GM18502 (cell line): ENCODE results near the gene TIGD4.
"Not testable (repeated sequence)": the region's sequence is repeated elsewhere in the genome, so short reads cannot be mapped to it uniquely, and the experiment has no call there.

ENCODE experiments used
- ATAC-seq: cut with Tn5 transposase; IDR thresholded peaks from one replicate; pipeline ENCODE4 v1.9.1; 2021; ENCODE audit warnings: mild to moderate bottlenecking; ENCODE audit not compliant: unreplicated experiment, poor library complexity

TIGD4 gene

DNA sequence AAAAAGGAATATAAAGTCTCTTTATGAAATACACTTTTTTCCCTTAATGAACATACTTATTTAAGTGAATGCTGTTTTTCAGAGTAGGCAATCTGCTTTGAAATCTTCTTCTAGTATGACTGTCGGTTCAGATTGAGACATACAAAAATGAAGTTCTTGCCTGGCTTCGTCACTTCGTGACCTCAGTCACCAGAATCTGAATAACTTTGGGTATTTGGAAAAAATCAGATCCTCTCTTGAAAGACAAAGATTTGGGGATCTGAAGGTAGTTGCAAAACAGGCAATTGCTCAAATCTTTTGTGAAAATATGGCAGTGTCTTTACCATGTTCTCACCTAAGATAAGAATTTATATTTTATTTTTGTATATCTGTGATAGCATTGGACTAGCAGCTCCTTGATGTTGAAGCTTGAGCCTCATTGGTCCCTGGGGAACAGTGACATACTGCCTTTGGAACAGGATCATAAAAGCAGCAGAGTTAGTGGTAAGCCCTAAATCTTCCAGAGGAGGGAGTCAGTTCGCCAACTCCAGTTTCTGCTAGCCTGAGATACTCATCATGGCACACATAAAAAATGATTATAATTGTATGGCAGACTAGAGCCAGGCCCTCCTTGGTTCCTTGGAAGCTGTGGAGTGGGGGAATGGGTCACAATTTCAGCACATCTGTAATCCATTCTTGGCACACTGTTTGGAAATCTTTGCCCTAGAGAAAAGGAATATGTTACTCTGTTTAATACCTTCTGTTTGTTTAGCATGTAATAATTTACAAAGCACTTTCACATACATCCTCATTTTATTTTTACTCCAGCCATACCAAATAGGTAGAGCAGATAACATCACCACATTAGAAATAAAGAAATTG, 5.2 kb upstream of the TIGD4 start:
- ATAC-seq, result no peak

DNA sequence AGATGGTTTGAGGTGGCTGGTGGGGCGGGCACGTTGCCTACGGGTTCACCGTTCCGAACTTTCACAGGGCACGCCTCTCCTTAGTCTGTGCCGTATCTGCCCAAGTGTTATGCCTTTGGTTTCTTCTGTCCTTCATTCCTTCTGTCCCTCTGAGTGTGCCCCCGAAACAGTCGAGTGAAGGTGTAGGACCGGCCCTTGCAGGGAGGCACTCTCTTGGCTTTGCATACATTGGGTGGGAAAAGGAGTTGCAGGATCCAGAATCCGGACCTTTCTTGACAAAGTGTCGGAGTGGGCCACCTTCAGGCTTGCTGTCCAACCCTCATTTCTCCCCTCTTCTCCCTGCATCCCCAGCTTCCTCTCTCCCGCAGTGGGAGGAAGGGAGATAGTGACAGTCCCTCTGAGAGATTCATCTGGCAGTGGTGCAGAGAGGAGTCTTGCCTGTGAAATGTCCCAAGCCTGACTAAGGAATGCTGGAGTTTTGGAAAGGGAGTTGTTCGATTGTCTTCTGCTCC, 793 bp upstream of the TIGD4 start:
- no peak for ATAC-seq

DNA sequence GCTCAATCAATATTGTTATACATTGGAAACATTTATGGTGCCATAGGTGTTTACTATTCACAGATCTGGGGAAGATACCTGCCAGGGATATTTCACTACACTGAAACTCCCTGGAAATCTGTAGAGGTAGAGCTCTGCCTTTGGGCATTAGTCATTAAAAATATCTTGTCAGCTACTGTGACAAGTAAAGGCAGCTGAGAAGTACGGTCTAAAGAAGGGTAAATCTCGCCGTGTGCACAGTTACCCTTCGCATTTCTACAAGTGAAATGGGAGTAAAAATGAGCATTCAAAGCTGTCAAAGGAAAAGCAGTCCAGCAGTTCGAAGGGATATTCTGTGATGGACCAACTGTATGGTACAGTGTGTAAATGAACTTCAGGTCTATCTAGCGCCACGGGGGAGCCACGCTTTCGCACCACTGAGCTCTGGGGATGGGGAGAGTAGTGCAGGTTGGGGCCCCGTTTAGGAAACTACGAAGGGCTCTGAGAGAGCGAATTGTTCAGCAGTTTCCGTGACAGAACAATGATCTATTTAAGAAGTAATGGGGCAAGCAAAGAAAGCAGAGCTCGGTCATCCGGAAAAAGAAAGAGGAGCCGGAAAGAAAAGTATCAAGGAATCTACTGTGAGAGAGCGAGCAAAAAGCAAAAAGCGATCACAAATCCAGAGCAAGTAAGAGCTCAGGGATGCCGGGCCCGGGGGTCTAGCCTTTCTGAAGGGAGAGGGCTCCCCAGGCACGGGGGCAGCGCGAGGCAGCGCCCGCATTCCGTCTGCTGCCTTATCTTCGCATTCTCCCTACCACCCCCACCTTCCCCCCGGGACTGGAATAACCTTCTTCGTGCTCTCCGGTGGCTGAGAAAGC, 646 bp downstream of the TIGD4 start:
- ATAC-seq, result peak; percentile 29

DNA sequence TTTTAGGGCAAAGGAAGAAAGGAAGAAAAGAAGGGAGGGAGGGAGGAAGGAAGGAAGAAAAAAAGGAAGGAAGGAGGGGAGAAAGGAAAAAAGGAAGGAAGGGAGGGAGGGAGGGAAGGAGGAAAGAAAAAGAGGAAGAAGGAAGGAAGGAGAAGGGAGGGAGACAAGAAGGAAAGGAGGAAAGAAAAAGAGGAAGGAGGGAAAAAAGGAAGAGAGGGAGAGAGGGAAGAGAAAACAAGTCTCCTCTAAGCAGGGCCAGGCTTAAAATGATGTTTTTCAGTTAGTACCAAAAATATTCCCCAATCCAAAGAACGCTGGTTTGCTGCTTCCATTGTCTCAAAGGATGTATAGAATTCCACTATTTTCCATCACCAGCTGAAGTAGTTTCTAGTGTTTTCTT, 2.0 kb downstream of the TIGD4 start:
- no peak for ATAC-seq

DNA sequence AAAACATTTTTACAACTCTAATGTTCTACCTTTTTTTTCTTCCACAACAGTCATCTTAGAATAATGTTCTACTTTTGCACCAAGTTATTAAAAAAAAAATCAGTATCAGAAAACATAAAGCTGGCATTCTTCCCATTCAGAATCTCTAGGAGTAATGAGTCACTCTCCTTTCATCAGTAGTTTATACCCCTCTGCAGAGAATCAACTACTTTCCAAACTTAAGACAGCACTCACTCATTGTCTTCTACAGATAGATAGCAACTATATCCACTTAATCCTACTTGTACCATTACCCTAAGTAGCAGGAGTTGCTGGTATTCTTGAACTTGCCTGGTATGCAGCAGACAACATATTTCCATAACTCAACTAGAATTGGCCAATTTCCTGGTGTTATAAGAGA, 3.2 kb downstream of the TIGD4 start:
- no peak for ATAC-seq

DNA sequence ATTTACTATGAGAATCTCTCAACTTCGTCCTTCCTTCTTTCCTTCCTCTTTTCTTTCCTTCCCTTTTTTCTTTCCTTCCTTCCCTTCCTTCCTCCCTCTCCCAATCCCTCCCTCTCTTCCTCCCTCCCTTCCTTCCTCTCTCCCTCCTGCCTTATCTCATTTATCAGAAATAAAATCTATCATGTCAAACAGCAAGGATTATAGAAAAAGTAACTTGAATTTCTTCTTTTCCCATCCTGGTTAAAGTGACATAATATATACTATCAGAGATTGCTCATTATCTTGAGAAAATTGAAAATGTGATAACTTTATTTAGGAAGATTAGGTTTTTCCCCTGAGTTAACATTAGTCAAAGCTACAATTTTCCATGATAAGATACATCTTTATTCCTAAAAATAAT, 5.6 kb downstream of the TIGD4 start:
- no peak for ATAC-seq

DNA sequence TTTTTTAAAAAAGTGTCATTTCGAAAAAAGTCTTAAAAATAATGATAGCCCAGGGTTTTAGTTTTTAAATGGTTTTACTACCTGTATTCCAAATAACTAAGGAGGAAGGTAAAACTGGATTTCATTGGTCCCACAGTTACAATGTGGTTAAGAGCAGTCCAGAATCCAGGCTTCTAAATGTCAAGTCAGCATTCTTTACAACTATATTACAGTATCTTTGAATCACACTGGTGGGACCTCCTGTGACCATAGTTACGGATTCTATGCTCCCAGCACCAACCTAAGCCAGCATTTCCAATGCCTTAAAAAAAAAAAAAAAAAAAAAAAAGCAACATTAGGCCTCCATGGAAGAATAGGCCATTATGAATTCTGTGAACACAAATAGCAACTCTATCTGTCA, 6.2 kb downstream of the TIGD4 start:
- no peak for ATAC-seq

DNA sequence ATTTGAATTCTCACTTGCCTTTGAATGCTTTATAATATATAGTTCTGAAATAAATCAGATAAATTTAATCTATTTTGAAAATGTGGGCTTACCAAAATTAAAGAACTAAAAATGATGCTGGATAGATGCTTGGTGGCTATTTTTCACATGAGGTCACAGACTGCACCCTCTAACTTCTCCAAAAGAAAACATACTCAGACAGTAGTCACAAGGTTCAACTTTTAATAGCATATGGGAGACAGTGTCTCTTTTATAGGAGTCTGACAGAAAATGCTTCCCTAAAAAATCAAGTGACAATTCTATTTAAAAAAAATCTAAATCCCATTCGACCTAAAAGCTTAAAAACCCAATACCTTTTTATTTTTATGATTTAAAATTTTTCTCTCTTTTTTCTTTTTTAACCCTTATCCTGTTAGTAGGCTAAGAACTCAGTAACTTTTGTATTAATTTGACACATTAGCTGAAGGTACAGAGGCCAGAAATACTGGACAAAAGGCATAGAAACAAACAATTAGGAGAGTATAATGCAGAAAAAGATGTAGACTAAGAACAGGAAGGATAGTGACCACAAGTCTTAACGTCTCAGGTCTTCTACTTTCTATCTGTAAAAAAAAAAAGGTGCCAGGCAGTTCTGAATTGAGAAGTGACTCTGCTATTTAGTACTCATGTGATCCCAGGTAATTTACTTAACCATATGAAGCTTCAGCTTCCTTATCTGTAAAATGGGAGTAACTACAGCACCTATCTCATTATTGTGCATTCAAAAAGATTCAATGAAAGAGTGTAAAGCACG, 7.6 kb downstream of the TIGD4 start:
- ATAC-seq, result peak; percentile 92

DNA sequence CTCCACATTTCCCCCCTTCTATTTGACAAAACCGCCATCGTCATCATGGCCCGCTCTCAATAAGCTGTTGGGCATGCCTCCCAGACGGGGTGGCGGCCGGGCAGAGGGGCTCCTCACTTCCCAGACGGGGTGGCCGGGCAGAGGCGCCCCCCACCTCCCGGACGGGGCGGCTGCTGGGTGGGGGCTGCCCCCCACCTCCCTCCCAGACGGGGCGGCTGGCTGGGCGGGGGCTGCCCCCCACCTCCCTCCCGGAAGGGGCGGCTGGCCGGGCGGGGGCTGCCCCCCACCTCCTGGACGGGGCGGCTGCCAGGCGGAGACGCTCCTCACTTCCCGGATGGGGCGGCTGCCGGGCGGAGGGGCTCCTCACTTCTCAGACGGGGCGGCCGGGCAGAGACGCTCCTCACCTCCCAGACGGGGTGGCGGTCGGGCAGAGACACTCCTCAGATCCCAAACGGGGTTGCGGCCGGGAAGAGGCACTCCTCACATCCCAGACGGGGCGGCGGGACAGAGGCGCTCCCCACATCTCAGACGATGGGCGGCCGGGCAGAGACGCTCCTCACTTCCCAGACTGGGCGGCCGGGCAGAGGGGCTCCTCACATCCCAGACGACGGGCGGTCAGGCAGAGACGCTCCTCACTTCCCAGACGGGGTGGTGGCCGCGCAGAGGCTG, 14.3 kb downstream of the TIGD4 start:
- not testable (repeated sequence) for ATAC-seq

DNA sequence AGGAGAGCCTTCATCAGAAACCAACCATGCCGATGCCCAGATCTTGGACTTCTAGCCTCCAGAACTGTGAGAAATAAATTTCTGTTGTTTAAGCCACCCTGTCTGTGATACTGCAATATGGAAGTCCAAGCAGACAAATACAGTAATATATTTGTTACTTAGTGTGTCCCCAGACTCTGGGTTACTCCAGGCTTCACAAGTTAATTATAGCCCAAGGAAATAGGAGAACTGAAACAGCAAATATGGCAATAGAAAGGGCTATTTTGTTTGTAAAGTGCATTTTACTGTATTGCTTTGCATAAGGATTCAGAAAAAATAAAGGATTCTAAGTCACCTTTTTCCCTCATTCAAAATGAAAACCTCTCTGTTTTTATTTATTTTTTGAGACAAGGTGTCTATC, 15.7 kb downstream of the TIGD4 start:
- ATAC-seq, result no peak

DNA sequence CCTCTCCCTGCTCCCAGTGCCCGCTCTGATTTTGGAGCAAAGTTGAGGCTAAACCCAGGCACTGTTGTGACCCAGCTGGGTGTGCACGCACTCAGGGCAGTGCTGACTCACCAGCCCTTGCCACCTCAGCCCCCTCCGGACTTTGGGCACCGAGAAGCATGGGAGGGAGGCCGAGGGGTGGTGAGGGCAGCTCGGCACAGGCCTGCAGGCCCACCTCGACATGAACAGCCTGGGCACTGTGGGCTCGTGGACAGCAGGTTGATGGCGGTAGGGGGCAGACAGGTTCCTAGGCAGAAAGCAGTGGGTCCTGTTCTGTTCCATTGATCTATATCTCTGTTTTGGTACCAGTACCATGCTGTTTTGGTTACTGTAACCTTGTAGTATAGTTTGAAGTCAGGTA, 30.9 kb downstream of the TIGD4 start:
- ATAC-seq, result no peak

DNA sequence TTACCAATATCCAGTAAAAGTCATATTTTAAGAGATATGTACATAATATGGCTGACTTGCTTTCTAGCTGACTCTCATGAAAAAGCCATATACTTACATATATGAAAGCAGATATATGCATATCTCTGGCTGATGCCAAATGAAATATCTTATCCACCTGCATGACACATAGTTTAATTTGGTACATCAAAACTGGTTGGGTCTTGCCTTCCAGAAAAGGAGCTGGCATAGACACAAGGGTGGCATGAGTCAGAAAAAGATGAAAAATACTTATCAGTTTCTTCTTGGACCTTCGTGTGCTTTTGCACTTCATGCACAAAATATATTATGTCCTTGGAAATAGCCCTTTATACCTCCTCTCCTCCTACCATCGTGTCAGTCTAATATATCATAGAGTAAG, 32.1 kb downstream of the TIGD4 start:
- no peak for ATAC-seq

DNA sequence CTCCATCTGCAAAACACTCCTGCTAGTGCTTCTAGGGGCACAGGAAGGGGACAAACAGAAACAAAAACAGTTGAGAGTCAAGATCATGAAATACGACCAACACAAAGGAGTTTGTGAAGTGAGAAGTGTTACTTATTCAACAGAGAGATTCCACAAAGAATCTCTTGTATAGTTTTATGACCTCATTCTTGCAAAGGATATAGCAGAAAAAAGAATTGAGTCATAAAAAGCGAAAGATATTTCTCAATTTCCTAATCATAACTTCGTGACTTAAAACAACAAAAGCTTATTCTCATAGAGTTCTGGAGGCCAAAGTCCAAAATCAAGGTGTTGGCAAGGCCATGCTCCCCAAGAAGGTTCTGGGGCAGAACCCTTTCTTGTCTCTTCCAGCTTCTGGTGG, 40.7 kb downstream of the TIGD4 start:
- ATAC-seq, result no peak

DNA sequence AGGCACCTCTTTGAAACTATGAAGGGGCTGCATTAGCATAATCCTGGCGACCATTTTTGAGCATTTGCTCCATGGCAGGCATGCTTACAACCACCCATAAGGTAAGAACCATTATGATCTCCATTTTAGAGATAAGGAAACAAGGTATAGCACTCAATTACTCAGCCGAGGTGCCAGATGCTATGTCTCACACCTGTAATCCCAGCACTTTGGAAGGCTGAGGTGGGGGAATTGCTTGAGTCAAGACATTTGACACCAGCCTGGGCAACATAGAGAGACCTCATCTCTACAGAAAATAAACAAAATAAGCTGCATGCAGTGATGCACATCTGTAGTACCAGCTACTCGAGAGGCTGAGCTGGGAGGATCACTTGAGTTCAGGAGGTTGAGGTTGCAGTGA, 43.6 kb downstream of the TIGD4 start:
- ATAC-seq, result no peak

DNA sequence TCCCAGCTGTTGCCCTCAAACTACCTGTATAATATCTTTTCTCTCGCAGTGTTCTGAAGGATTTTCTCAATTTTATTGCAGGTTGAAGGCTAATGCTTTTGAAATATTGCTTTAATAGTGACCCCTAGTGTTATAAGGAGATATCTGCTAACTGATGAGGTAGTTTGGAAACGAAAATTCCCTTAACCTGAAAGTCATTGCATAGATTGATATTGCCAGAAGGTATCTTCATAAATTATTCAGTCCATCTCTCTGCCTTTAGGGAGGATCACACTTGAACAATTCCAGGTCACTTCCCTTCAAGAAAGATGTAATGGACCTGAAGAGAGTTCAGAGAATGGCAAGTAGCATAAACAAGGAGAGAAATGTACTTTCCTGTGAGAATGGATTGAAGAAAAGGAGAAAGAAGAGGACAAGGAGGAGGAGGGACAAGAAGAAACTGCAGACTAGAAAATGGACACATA, 44.1 kb downstream of the TIGD4 start:
- ATAC-seq, result no peak

DNA sequence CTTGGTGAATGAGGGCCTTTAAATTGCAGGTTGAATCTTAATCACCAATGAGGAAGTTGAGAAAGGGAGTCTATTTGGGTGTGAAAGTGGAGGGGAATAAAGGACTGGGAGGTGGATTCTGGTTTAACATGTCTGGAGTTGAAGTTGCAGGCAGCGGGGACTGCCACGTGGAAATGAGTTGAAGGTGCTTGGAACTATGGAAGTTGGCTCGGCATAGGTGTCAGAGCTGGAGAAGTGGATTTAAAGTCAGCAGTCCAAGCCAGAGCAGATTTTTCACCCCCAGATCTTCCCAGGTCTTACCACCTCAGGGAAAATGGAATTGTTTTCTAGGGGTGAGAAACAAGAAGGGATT, 44.9 kb downstream of the TIGD4 start:
- ATAC-seq, result no peak

DNA sequence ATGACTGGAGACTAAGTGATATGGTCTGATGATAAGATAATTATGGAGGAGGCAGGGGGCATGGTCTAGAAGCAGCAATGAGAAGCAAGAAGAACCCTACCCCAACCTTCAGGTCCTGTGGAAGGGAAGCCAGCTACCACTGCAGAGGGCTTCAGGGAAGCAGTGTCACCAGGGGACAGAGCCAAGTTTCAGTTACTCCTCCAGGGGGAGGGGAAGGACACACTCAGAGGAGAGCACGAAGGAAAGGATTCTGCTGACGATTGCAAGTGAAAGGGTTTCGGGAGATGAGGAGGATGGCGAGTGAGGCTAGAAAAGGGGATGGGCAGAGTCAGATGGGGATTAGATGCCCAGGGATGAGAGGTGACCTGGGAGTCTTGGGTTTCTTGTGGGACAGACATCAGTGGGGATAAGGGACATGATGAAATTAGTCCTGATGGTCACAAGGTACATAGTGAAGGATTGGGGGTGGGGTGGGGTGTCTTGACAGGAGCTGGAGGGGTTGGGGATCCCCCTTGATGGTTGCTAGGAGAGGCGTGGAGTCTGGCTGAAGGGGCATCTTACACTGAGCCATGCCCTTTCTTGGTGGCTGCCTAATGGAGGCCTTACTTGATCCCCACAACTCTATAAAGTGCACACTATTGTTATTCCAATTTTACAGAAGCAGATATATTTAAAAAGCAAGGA, 45.4 kb downstream of the TIGD4 start:
- ATAC-seq, result no peak

DNA sequence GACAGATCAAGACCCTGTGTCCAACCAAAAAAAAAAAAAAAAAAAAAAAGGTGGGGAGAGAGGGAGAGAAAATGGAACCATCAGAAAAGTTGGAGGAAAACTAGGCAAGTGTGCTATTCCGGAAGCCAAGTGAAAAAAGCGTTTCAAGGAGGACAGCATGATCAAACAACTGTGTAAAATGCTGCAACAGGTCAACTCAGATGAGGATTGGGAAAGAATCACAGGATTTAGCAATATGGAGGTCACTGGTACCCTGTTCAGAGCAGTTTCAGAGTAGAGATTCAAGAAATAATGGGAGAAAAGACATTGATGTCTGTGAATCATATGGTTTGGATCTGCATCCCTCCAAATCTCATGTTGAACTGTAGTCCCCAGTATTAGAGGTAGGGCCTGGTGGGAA, 47.5 kb downstream of the TIGD4 start:
- ATAC-seq, result no peak

DNA sequence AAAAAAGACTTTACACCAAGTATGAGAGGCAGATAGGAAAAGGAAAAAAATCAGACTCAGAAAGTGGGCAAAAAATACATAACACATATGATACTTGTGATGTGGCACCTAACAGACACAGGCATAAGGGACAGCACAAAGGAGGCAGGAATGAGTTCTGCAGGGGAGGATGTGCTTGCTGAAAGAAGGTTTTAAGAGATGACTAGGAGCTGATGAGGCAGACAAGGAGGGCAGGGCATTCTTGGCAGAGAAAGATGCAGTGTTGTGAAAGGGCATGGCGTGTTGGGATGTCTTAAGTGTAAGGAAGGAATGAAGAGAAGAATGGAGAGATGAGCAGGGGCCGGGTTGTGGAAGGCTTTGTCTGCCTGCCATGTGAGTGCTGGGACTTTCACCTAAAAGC, 50.1 kb downstream of the TIGD4 start:
- no peak for ATAC-seq
